Activated CD8-positive, alpha-beta memory T cell treated with anti-CD3 and anti-CD28 coated beads, Interleukin-2, amount 50 U/mL, for 1 hour (primary cell): ENCODE data around the gene GNLY.
"Not testable (repeated sequence)": the region's sequence is repeated elsewhere in the genome, so short reads cannot be mapped to it uniquely, and the experiment has no call there.

Experiments used
- DNase-seq: peaks from one replicate; pipeline ENCODE4 v3.0.0-alpha.2; 2020; ENCODE audit errors: extremely low read depth

Gene GNLY

DNA sequence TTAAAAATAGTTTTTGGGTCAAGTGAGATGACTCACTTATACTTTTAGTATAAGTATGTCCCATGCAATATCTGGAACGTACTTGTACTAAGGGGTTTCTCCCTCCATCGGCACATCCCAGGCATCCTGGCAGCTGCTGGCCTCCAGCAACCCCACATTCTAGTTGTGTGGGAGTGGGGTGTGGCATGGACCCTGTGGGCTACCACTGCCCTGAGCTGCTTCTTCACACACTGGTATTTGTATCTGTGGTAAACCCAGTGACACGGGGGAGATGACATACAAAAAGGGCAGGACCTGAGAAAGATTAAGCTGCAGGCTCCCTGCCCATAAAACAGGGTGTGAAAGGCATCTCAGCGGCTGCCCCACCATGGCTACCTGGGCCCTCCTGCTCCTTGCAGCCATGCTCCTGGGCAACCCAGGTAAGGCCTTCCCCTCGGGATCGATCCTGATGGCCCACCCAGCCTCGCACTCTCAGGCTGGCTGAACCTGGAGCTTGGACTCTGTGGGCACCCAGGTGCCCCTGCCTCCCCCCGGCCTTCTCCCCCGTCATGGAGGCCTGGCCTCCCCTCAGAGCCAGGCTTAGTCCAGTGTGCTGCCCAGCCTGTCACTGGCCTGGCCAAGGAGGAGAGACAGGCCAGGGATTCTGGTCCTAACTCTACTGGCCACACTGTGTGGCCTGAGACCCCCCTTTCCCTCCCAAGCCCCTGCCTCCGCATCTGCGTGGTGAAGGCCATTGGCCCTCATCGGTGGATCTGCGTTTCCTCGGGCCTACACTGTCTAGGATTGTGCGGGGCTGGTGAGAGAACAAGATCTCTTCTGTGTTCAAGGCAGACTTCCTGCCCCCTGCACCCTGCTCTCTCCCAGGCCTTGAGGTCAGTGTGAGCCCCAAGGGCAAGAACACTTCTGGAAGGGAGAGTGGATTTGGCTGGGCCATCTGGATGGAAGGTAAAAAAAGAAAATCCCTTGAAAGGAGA is at the start of gene GNLY:
Gene GNLY, plus strand, starts transcription at position 307 of the 974 bp plus-strand sequence. Its CDS starts 61 bp downstream, at position 368.
- DNase-seq: no peak

DNA sequence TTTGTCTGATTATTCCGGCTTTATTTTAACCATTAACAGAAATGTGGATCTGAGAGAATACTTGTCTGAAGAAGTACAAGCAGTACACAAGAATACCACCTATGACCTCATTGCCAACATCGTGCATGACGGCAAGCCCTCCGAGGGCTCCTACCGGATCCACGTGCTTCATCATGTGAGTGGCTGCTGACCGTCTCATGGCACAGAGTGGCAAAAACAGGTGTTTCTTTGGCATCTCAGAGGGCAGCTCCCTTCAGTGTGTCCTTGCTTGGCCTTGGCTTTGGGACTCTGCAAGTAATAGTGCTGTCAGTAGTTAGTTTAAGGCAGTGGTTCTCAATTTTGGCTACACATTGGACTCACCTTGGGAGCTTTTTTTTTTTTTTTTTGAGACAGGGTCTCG is 49.2 kb upstream of the GNLY start:
- DNase-seq: no peak

DNA sequence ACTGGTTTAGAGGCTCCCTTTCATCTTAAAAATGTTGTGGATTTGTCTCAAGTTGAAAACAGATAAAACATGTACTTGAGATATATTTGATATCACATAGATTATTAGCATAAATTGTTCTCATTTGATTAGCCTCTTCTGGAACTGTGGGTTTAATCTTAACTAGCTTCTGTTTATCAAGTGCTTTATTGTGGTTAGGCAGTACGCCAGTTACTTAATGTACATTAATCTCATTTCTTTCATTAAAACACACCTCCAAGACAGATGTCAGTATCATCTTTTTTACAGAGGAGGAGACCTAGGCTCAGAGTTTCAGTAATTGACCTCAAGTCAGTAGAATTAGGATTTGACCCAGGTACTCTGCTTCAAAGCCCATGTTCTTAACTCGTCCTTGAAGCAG is 48.0 kb upstream of the GNLY start:
- DNase-seq: no peak

DNA sequence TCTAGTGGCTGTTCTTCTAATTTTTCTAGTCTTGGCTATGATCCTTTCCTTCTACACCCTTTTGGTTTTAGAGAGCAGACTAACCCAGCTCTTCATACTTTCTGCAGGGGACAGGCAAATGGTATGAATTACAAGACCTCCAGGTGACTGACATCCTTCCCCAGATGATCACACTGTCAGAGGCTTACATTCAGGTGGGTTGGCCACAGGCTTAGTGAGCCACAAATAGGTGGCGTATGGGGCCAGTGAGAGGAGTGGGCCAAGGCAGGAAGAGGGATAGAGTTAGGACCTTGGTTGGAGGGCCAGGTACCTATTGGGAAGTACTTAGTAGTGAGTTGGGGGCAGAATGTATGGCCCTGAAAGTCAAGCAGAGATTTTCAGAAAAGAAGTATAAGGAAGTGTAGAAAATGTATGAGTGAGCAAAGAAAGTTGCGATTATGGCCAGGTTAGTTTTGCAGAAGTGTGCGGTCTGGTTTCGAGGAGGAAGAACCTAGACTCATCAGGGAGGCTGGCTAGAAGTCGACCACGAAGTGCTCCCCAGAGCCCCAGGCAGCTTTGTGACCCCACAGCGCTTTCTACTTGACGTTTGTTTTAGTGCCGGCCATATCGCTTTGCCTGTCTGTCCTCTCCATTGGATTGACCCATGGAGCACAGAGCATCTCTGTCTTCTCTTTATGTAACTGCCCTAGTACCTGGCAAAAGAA is 46.2 kb upstream of the GNLY start:
- DNase-seq: no peak

DNA sequence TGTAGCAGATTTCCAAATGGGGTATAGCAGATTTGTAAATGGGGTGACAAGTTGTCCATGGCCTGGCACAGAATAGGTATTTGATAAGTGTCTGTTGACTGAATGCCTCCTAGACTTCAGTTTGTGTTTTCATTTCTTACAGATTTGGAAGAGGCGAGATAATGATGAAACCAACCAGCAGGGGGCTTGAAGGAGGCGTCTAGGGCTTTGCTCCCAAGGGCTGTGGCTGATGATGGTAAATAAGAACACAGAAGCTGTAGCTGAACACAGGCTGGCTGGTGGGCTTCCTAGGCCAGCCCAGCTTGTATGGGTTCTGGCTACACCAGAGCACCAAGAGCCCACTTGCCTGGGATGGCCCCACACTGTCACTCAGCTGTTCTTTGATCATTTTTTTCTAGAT is 45.5 kb upstream of the GNLY start:
- no peak for DNase-seq

DNA sequence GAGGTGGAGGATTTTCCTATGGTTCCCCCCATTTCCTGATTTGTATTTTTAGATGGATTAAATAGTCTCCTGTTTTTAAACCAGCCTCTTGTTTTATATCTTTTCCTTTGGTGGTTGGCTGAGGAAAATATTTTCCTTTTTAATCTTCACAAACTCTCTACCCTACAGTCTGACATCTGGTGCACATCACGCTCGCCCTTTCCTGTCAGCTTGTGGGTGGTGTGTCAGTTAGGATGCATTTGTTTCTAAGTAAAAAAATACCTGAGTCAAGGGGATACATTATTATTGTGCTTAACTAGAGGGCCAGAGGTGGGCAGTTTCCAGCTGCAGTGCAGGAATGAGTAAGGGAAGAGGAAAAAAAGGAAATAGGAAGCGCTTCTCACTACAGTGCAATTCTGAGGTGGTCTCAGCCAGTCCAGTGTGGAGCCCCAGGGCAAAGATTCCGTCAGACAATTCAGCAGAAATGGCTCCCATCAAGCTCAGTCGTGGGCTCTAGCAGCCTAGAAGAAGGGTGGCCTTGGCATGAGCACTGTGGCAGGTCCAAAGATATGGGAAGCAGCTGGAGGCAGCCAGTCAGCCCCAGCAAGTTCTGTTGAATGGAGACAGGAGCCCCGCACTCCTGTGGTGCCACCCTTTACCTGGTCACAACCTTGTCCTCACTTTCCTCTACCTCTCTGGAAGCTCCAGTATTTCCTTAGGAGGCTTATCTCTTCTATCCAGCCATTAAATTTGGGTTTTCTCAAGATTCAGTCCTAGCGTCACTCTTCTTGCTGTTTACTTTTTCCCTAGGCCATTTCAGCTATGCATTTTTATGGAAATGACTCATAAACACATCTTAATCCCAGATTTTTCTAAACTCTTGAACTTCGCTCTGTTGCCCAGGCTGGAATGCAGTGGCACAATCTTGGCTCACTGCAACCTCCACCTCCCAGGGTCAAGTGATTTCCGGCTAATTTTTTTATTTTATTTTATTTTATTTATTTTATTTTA is 44.7 kb upstream of the GNLY start:
- DNase-seq: no peak

DNA sequence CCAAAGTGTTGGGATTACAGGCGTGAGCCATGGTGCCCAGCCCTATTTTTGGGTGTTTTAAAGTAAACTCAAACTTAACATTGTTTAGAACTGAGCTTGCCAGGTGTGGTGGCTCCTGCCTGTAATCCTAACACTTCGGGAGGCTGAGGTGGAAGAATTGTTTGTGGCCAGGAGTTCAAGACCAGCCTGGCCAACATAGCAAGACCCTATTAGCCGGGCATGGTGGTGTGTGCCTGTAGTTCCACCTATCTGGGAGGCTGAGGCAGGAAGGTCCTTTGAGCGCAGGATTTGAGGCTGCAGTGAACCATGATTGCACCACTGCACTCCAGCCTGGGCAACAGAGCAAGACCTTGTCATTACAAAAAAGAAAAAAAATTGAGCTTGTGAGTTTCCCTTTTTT is 43.7 kb upstream of the GNLY start:
- DNase-seq: no peak

DNA sequence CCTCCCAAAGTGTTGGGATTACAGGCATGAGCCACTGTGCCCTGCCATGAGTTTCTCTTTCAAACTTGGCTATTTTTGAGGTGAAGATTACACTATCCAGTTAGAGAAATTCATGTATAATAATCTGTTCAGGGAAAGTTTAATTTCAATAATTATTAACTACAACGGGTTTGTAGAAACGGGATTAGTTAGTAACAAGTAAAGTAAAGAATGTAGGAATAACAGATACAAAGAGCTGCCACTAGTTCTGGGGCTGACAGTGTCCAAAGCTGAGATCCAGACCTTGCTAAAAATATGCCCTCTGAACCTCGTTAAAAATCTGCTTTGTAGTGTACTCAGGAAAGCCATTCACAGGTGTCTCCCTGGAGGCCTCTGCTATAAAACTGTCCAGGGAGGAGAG is 43.1 kb upstream of the GNLY start:
- DNase-seq: no peak

DNA sequence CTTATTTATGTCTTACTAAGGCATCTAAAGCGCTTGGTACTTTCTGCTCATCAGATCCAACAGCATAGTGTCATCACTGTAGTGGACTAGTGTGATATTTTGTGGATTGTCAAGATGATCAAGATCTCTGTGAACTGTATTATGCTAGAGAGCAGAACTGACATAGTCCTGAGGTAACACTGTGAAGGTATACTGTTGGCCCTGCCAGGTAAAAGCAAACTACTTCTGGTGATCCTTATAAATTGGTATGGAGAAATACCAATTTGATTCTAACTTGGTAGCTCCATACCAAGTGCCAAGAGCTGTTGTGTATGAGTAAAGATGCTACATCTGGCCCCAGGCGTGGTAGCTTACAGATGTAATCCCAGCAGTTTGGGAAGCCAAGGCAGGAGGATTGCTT is 42.1 kb upstream of the GNLY start:
- DNase-seq: no peak

DNA sequence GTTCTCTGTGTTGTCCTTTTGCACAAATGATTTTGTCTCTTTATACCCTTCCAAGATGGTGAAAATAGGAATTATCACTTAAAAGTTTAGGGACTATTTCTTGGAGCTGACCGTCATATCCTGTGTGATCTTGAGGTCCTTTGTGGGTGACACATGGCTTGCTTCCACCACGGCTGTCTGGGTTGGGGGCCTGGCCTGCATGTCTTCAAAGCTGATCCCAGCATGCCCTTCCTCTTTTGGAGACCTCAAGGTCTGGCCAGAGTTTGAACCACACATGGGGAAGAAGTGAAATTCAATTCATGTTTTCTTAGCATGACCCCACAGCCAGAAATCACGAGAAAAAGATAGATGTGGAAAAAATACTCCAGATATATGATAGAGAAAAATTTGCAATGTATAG is 40.2 kb upstream of the GNLY start:
- DNase-seq: no peak

DNA sequence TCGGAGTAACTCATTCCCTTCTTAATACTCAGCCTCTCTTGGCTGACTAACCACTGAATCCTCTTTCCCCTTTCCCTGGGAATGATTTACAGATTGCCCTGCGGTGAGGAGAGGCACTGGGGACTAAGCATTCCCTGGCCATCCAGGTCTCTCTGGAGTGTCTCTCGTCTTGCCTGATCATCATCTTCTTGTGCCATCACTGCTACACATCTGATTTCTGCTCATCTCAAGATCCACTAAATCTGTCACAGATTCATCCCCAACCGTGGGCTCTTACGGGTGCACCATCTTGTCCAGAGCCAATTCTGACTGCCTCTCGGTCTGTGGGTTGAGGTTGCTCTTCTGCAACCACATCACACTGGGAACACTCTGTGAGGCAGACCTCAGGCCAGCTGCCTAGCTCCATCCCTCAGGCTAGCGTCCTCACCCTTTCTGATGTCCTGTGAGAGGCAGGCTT is 38.2 kb upstream of the GNLY start:
- DNase-seq: no peak

DNA sequence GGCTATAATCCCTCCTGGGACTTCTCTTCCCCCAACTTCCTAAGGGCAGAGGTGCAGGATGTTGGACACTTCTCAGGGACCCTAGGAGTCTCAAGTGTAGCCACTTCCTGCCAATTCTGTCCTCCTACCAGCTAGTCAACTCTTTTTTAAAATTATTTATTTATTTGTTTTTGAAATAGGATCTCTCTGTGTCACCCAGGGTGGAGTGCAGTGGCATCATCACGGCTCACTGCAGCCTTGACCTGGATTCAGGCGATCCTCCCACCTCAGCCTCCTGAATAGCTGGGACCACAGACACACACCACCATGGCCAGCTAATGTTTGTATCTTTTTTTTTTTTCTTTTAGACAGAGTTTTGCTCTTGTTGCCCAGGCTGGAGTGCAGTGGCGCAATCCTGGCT is 37.7 kb upstream of the GNLY start:
- no peak for DNase-seq

DNA sequence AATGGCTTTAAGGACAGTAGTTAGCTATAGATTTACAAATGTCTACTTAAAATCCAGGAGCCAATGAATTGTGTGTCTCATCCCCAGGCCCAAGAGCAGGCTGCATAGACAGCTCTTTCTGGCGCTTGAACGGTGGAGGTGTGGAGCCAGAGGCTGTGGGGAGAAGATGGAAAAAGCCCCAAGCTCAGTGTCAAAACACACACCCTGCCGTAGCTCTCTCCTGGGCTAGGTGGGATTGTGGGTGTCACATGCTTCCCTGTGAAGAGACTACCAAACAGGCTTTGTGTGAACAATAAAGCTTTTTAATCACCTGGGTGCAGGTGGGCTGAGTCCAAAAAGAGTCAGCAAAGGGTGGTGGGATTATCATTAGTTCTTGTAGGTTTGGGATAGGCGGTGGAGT is 36.8 kb upstream of the GNLY start:
- not testable (repeated sequence) for DNase-seq

DNA sequence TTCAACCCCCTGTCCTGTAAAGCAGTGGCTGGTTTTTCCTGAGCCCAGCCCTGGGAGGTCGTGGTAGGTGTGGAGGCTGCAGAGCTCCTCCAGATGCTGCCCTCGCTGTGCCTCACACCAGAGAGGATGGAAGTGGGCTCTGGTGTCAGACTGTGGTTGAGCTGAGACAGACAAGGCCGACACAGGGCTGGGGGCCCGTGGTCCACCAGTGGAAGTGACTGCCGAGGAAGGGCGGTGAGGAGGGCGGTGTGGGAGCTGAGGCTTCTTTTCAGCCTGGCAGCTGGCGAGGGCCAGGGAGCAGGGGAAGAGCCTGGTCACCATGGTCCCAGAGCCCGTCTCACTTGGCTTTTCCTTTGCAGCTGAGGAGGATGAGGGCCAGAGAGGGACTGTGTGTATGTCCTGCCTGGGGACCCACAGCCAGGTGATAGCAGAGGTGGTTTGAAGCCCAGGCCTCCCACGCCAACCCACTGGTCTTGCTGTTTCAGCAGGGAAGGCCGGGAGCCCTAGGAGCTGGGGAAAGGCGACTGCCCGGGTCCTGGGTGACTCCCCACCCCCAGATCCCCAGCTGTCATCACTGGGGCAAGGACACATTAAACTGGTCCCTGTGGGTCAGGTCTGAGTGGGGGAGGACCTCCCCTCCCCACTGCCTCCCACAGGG is 34.7 kb upstream of the GNLY start:
- no peak for DNase-seq

DNA sequence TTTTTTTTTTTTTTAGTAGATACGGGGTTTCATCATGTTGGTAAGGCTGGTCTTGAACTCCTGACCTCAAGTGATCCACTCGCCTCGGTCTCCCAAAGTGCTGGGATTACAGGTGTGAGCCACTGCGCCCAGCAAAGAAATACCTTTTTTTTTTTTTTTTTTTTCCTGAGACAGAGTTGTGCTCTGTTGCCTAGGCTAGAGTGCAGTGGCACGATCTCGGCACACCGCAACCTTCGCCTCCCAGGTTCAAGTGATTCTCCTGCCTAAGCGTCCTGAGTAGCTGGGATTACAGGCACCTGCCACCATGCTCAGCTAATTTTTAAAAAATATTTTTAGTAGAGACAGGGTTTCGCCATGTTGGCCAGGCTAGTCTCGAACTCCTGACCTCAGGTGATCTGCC is 33.9 kb upstream of the GNLY start:
- DNase-seq: not testable (repeated sequence)

DNA sequence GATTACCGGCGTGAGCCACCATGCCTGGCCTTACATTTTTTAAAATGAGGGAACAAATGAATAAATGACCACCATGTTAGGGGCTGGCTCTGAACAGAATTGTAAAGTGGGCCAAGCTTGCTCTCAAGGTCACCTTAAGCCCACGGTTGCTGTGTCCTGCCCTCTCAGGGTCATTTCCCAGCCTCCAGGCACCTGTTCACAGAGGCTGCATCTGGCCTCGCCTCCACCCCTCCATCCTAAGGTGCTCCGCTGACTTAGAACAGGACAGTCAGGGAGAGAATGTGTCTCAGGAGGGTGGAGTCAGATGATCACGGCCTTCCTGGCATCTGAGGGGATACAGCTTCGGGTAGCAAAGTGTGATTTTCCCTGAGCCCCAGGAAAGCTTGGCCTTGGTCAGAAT is 33.4 kb upstream of the GNLY start:
- DNase-seq: no peak

DNA sequence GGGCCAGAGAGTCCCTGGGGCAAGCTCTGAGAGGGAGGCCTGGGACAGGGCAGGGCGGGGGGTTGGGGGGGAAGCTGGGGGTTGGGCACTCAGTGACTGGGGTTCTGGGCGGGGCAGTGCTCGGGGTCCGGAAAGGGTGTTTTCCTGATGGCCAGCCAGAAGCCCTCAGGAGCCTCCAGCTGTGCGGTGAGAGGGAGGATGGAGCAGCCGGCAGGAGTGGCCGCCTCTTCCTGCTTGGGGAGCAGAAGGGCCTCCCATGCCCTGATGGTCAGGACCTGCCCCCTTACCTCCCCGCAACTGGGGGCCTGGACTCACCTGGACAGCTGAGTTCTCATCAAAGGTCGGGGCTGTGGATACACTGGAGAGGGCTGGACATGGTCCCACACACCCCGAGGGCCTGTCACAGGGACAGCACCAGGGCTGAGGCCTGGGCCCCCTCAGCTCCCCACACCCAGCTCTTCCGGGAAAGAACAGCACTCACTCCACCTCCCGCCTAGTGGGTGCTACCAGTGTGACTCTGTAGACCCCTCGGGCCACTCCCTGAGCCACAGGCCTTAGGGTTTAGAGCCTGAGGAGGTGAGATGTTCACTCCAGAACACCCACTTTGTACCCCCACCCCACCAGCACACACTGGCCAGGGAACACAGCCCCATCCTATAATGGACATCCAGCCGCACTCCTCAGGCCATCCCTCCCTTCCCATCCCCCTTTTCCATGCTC is 32.9 kb upstream of the GNLY start:
- no peak for DNase-seq

DNA sequence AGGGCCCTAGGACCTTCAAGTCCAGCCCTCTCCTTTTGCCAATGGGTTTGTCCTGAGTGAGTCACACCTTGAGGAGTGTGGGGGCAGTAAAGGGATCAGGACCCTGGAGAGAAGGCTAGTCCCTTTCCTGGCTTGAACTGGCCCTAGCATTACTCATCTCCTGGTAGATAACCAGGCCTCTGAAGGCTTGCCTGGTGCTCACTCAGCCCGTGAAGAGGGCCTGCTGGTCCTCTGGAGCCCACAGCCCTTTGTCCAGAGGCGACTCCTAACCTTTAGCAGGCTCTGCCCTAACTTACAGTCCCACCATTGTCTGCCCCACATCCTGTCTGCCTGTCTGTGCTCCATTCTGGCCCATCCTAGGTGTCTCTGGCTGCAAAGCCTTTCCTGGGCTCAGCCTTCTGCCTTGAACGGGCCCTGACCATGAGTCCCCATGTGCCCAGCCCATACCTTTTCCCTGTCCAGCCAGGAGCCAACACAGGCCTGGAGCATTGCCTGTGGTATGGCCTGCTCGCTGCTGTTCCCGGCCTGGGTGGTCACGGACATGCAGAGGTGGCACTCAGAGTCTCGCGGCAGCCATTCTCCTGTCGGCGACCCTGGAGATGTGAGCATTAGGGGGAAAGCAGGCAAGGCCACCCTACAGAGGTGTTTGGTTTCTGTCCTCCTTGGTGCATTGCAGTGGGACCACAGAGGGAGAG is 31.1 kb upstream of the GNLY start:
- no peak for DNase-seq

DNA sequence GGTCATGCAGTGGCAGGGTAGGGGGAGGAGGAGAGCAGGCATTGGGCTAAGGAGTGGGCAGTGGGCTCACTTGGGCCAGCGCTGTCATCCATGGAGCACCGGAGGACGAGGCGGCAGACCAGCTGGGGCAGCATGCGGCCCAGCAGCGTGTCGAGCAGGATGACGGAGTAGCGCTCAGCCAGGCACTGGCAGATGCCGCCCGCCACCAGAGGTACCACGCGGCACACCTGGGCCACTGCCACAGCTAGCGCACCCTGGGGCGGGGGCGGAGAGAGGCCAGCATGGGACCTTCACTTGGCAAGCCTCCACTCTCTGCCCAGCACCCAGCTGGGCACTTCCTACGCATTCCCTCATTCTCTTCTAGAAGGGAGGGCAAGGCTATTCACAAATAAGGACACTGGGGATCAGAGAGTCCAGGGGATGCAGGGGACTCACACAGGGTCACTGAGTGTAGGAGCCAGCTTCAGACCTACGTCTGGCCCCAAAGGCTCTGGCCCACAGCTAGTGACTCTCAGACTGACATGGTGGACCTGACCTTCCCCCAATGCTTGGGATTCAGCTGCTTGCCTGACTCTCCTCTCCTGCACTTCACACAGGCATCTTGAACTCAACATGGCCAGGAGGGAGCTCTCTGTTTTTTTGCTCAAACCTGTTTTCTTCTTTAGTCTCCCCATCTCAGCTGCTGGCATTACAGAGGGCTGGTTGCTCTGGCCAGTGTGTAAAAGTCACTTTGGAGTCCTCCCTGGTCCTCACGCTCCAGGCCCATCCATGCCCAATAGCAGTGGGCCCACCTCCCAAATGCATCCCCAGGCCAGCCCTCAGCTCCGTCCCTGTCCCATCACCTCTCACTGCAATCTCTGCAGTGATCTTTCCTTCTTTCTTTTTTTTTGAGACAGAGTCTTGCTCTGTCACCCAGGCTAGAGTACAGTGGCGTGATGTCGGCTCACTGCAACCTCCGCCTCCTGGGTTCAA is 30.3 kb upstream of the GNLY start:
- DNase-seq: no peak
